ENCODE data around the gene TFE3. TPM values are rescaled to one million over a fixed set of nuclear protein-coding genes. Genes with fewer than 3 reads are reported as not detected.

The TFE3 gene
- total RNA-seq, 2 donors from 2014 or later, result 33.2 to 34.4 TPM

- Histone ChIP-seq H3K9me3 (ENCODE audit: control insufficient read depth, low read length) (no peaks in the 10 kb centered on the region), H3K4me1 (ENCODE audit: control insufficient read depth, insufficient read depth, low read length) (peaks cover 3% of the 10 kb centered on the region), H3K27ac (ENCODE audit: low read depth, low read length) (no peak overlapping the region), H3K27me3 (ENCODE audit: control insufficient read depth, insufficient read depth, low read length, poor library complexity, severe bottlenecking) (no peaks in the 10 kb centered on the region), H3K9ac (ENCODE audit: extremely low read depth, low read length, poor library complexity, severe bottlenecking) (no peak overlapping the region), H3K36me3 (ENCODE audit: control insufficient read depth, insufficient read depth, low read length) (peaks cover 32% of the 10 kb centered on the region), H3K4me3 (ENCODE audit: low read length) (no peak overlapping the region)
- H3K27me3 Mint-ChIP-seq (ENCODE audit: insufficient read depth), result no peaks in the 10 kb centered on the region
- H3K4me3 Mint-ChIP-seq, result no peak overlapping the region
- peaks cover 18% of the 10 kb centered on the region for H3K4me1 Mint-ChIP-seq
- no peak for TF ChIP-seq CTCF (conservative IDR thresholded peaks at IDR 0.05)
- no peak for DNase-seq
- H3K9me3 Mint-ChIP-seq, result peaks cover 60% of the 10 kb centered on the region
- no peak overlapping the region for H3K27ac Mint-ChIP-seq
- peaks cover 40% of the 10 kb centered on the region for H3K36me3 Mint-ChIP-seq (ENCODE audit: low read depth)
- 87 to 97% methylated on average over 3 to 15 of the region's 15 CpGs for WGBS, 2 experiments (ENCODE audit: insufficient coverage in 1 of 2, insufficient read length in 1 of 2)
Observed at GRCh38 chrX:49037883-49038475, 5.2 kb downstream of the TFE3 start.

- no peaks in the 10 kb centered on the region for H3K4me1 Mint-ChIP-seq
Observed at GRCh38 chrX:49030283-49030682, 12.9 kb downstream of the TFE3 start.

GRCh38 chrX:49029876-49030275 lies 13.3 kb downstream of the TFE3 start:
- H3K36me3 ChIP-seq (ENCODE audit: control insufficient read depth, insufficient read depth, low read length), result peaks cover 11% of the 10 kb centered on the region
- Mint-ChIP-seq H3K36me3 (ENCODE audit: low read depth) (peaks cover 40% of the 10 kb centered on the region), H3K9me3 (peaks cover 59% of the 10 kb centered on the region), H3K4me1 (no peaks in the 10 kb centered on the region), H3K4me3 (no peak overlapping the region), H3K27ac (no peak overlapping the region), H3K27me3 (ENCODE audit: insufficient read depth) (no peaks in the 10 kb centered on the region)
- WGBS, 2 experiments (ENCODE audit: insufficient coverage in 1 of 2, insufficient read length in 1 of 2), result 94% methylated on average over 6 of the region's 6 CpGs; no CpG with 5 or more reads in 1 of the 2 experiments
- peak; percentile 84 for DNase-seq
- no peaks in the 10 kb centered on the region for H3K4me1 ChIP-seq (ENCODE audit: control insufficient read depth, insufficient read depth, low read length)
- no peak for TF ChIP-seq CTCF (conservative IDR thresholded peaks at IDR 0.05)
- H3K27me3 ChIP-seq (ENCODE audit: control insufficient read depth, insufficient read depth, low read length, poor library complexity, severe bottlenecking), result no peaks in the 10 kb centered on the region
- no peaks in the 10 kb centered on the region for H3K9me3 ChIP-seq (ENCODE audit: control insufficient read depth, low read length)
- no peak overlapping the region for H3K27ac ChIP-seq (ENCODE audit: low read depth, low read length)
- no peak overlapping the region for H3K4me3 ChIP-seq (ENCODE audit: low read length)
- H3K9ac ChIP-seq (ENCODE audit: extremely low read depth, low read length, poor library complexity, severe bottlenecking), result no peak overlapping the region

More at GRCh38 chrX:49030283-49030682, 12.9 kb downstream of the TFE3 start:
- Histone ChIP-seq H3K27ac (ENCODE audit: low read depth, low read length) (no peak overlapping the region), H3K4me1 (ENCODE audit: control insufficient read depth, insufficient read depth, low read length) (no peaks in the 10 kb centered on the region), H3K27me3 (ENCODE audit: control insufficient read depth, insufficient read depth, low read length, poor library complexity, severe bottlenecking) (no peaks in the 10 kb centered on the region), H3K36me3 (ENCODE audit: control insufficient read depth, insufficient read depth, low read length) (peaks cover 11% of the 10 kb centered on the region), H3K9ac (ENCODE audit: extremely low read depth, low read length, poor library complexity, severe bottlenecking) (no peak overlapping the region), H3K9me3 (ENCODE audit: control insufficient read depth, low read length) (no peaks in the 10 kb centered on the region), H3K4me3 (ENCODE audit: low read length) (no peak overlapping the region)
- whole genome bisulfite sequencing, 2 experiments (ENCODE audit: insufficient coverage in 1 of 2, insufficient read length in 1 of 2), result 97 to 100% methylated on average over 1 to 6 of the region's 6 CpGs
- Mint-ChIP-seq H3K36me3 (ENCODE audit: low read depth) (peaks cover 40% of the 10 kb centered on the region), H3K27ac (no peak overlapping the region), H3K27me3 (ENCODE audit: insufficient read depth) (no peaks in the 10 kb centered on the region), H3K9me3 (peaks cover 59% of the 10 kb centered on the region), H3K4me3 (no peak overlapping the region)
- DNase-seq, result no peak
- no peak for TF ChIP-seq CTCF (conservative IDR thresholded peaks at IDR 0.05)
